Mucosa of rectum (tissue), 2 donors: ENCODE data around the gene NRXN3.

Experiments
- H3K27ac ChIP-seq, 2 donors: one replicate each; pipeline ENCODE4 v1.7.0; 2013; ENCODE audit warnings: inconsistent platforms in 2 of 2, low read depth in 2 of 2, low read length in 2 of 2
- H3K27me3 ChIP-seq, 2 donors: one replicate each; pipeline ENCODE4 v1.7.0; 2013; ENCODE audit warnings: low read length in 2 of 2; ENCODE audit not compliant: control insufficient read depth in 2 of 2, insufficient read depth in 2 of 2
- H3K36me3 ChIP-seq, 2 donors: one replicate each; pipeline ENCODE4 v1.7.0; 2013; ENCODE audit warnings: low read length in 2 of 2; ENCODE audit not compliant: control insufficient read depth in 2 of 2, insufficient read depth in 2 of 2
- H3K4me1 ChIP-seq, 2 donors: one replicate each; pipeline ENCODE4 v1.7.0; 2013; ENCODE audit warnings: low read length in 2 of 2, mild to moderate bottlenecking in 1 of 2; ENCODE audit not compliant: control insufficient read depth in 2 of 2, insufficient read depth in 2 of 2
- H3K4me3 ChIP-seq, 2 donors: one replicate each; pipeline ENCODE4 v1.7.0; 2013; ENCODE audit warnings: low read length in 2 of 2
- H3K9ac ChIP-seq, 2 donors: one replicate each; pipeline ENCODE4 v1.7.0; 2013; ENCODE audit warnings: low read length in 2 of 2, low read depth in 1 of 2, mild to moderate bottlenecking in 1 of 2
- H3K9me3 ChIP-seq, 2 donors: one replicate each; pipeline ENCODE4 v1.7.0; 2013; ENCODE audit warnings: low read length in 2 of 2; ENCODE audit not compliant: control insufficient read depth in 2 of 2
- donor health status: healthy.
- donor health status: Normal muscosa, but diverticular disease.

NRXN3 gene

DNA sequence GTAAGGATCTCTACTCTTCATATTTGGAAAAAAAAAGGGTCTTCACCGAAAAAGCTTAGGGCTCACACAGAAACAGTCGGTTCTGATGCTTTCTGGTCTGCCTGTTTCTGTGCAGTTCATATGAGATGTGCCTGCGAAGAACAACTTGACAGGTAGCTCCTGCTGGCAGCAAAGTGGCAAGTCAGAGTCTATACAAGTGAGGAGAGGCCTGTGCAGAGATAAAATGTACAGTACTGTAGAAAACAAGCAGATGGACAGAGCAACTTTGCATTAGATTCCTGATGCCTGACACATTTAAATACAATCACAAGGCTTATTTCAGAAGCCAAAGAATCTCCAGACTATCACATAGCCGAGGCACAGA lies 1105.1 kb downstream of the NRXN3 start:
- no peaks in the 10 kb centered on the region for H3K9me3 ChIP-seq
- no peak overlapping the region for H3K9ac ChIP-seq
- H3K27me3 ChIP-seq = peaks cover 6 to 20% of the 10 kb centered on the region in 2 donors
- H3K36me3 ChIP-seq = no peaks in the 10 kb centered on the region
- no peak overlapping the region for H3K4me3 ChIP-seq
- peaks cover 7 to 9% of the 10 kb centered on the region in 2 donors for H3K4me1 ChIP-seq
- H3K27ac ChIP-seq = no peak overlapping the region

DNA sequence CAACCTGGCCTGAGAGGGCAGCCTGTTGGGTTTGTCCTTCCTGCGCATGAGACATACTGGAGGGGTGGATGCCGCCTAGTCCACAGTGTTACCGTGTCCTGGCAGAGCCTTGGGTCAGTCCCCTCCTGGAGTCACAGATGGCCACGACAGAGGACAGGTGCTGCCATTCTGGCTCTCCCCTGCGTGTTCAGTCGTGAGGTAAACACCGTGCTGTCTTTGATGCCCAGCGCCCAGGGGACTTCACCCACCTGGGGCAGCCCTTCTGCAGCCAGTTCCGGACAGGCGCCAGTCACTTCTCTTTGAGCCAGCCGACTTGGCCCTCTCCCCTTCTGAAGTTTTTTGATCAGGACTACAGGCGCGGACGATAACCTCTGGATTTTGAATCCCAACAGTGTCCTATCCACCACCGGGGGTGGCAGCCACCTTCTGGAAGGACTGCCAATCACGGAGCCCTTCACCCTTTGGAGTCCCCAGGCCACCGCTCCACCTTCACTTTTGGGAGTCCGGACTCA lies 1108.2 kb downstream of the NRXN3 start:
- peak overlapping the region; percentile 67 to 69 for H3K4me3 ChIP-seq
- H3K27me3 ChIP-seq = peaks cover 10 to 23% of the 10 kb centered on the region in 2 donors

DNA sequence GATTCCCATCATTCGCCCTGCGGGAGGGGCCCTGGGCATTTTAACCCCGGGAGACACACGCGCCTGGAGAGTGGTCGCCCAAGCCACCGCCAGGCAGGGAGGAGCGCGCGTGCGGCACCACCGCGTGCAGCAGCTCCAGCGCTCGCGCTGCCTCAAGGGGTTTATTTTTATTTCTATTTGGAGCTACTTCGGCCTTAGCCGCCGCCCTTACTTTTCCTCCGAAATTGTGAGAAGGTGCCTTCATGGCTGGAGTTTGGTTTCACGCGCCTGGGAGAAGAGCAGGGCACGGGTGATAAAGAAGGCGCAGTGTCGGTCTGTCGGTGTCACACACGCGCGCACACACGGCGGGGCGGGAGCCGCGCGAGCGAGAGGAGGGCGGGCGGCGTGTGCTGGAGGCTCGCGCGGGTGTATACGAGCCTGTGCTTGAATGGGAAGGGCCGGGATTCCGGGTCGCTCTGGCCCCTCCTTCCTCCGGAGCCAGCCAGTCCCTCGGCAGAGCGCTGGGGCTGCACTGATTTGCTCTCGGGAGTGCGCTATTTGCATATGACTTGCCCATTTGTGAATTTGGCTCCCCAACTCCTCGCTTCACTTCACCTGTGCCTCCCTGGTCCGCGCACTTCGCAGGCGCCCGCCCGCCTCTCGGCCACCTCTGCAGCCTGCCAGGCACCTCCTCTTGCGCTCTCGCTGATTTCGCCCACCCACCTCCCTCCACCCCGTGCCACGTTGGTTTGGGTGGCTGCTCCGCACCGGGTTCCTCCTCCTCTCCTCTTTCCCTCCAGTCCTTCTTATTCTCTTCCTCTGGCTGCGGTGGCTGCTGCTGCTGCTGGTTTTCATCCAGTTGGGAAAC lies 1108.8 kb downstream of the NRXN3 start:
- no peaks in the 10 kb centered on the region for H3K36me3 ChIP-seq
- H3K9me3 ChIP-seq = no peaks in the 10 kb centered on the region
- peak overlapping the region; percentile 67 to 69 for H3K4me3 ChIP-seq
- peak overlapping the region in 1 of 2 donors; percentile 30 for H3K9ac ChIP-seq
- peaks cover 10 to 23% of the 10 kb centered on the region in 2 donors for H3K27me3 ChIP-seq
- H3K4me1 ChIP-seq = peaks cover 7 to 9% of the 10 kb centered on the region in 2 donors
- H3K27ac ChIP-seq = peak overlapping the region in 1 of 2 donors; percentile 33

More for the DNA sequence above, 1108.2 kb downstream of the NRXN3 start:
- no peaks in the 10 kb centered on the region for H3K9me3 ChIP-seq
- H3K27ac ChIP-seq = no peak overlapping the region
- peak overlapping the region in 1 of 2 donors; percentile 30 for H3K9ac ChIP-seq
- peaks cover 7 to 9% of the 10 kb centered on the region in 2 donors for H3K4me1 ChIP-seq
- H3K36me3 ChIP-seq = no peaks in the 10 kb centered on the region

DNA sequence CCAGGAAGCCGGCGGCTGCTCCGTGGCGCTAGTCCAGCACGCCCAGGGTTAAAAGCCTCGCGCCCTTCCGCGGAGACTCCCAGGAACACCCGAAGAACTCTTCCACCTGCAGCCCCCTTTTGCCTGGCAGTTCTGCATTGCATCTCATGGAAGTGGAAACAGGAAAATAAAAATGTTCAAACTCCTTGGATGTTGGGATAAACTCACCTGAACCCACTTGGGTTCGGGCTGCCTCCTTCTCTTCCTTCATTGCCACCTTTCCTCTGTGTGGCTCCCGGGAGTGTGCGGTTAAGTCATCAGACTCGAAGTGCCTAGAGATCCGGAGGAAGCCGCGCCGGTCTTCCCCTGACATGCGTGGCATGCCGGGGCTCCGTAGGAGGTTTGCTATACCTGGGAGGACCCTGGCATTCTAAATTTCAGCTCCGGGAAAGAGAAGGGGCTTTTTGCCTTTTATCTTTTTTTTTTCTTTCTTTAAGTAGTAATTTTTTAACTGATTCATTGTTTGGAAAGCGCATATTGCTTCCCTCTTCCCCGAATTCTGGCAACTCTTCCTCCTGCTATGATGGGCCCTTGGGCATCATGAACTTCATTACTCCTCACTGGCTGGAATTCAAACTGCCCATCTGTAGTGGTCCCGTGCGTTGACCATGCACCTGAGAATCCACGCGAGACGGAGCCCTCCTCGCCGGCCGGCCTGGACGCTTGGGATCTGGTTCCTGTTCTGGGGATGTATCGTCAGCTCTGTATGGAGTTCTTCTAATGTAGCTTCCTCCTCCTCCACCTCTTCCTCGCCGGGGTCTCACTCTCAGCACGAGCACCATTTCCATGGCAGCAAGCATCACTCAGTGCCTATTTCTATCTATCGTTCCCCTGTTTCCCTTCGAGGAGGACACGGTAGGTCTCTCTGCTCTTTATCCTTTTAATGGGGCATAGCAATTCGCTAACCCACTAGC lies 1109.7 kb downstream of the NRXN3 start:
- peaks cover 7 to 9% of the 10 kb centered on the region in 2 donors for H3K4me1 ChIP-seq
- H3K9me3 ChIP-seq = no peaks in the 10 kb centered on the region
- no peak overlapping the region for H3K9ac ChIP-seq
- no peaks in the 10 kb centered on the region for H3K36me3 ChIP-seq
- peak overlapping the region; percentile 67 to 69 for H3K4me3 ChIP-seq
- H3K27ac ChIP-seq = no peak overlapping the region
- H3K27me3 ChIP-seq = peaks cover 10 to 23% of the 10 kb centered on the region in 2 donors

DNA sequence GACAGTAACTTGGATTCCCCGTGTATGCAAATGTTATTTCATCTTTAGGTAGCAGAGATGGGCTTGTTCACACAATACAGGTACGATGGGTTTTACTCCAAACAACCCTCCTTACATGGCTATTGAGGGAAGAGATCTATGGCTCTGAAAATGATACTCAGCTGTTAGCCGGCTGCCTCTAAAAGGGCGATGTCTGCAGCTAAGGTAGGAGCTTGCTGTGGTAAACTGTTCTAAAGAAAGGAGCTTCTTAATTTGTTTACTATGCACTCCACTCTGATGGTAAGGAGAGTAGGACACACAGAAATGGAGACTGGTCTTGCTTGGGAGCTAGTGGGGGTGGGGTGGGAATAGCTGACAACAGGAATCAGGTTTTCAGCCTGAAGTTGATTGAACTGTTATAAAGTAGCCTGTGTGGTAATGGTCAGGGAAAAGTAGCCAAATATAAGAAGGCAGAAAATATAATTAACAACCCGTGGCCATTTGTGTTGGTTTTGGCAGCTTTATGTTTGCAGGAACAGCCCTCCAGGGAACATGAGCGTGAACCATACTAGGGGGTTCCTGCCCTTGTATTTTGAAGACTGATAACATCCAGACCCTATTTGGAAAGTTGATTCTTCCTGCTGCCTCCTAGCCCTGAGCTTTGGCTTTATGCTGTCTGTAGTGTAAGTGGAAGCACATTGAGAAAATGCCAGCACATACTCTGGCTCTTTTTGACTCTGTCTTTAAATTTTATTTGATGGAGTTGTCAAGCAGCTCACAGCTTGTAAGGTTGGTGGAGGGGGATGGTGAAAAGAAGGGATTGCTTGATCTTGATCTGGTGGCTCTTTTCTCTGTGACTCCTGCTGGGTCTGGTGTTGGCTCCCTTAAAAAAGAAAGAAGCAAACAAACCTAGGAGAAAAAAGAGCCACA lies 1111.3 kb downstream of the NRXN3 start:
- Histone ChIP-seq H3K27me3 (peaks cover 10 to 23% of the 10 kb centered on the region in 2 donors), H3K4me3 (peak overlapping the region in 1 of 2 donors; percentile 9), H3K27ac (no peak overlapping the region)

DNA sequence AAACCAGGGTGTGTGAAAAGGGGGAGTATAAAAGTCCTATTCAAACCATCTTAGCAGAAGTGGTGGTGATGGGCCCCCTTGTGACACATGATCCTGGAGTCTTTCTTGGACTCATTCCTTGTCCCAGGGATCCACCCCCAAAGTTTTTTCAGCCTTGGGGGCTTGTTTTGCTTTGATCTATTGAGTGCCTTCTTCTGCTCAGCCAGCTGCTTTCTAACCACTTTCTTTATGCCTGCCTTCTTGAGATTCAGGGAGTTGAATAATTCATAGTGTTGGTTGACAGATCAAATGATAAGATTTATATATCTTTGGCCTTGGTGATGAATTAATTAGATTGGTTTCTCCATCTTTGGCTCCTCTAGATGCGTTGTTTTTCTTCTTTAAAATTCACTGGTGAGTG lies 1114.4 kb downstream of the NRXN3 start:
- Histone ChIP-seq H3K9me3 (no peaks in the 10 kb centered on the region), H3K36me3 (no peaks in the 10 kb centered on the region), H3K4me1 (no peaks in the 10 kb centered on the region), H3K4me3 (no peak overlapping the region), H3K27me3 (peaks cover 4 to 7% of the 10 kb centered on the region in 2 donors), H3K27ac (no peak overlapping the region), H3K9ac (no peak overlapping the region)

More for the DNA sequence above, 1111.3 kb downstream of the NRXN3 start:
- peaks cover 7 to 9% of the 10 kb centered on the region in 2 donors for H3K4me1 ChIP-seq
- H3K9me3 ChIP-seq = no peaks in the 10 kb centered on the region
- H3K36me3 ChIP-seq = no peaks in the 10 kb centered on the region
- no peak overlapping the region for H3K9ac ChIP-seq

DNA sequence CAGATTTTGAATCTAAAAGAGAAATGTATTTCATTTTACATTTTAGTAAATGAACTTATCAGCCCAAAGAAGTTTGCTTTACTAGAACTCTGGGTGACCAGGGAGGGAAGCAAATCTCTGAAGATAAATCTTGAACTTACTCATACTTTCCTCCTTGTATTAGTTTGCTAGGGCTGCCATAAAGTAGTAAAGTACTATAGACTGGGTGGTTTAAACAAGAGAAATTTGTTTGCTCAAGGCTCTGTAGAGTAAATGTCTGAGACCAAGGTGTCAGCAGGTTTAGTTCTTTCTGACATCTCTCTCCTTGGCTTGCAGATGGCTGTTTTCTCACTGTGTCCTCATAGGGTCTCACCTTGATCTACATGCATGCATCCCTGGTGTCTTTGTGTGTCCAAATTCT lies 1115.1 kb downstream of the NRXN3 start:
- H3K4me1 ChIP-seq = no peaks in the 10 kb centered on the region
- no peak overlapping the region for H3K9ac ChIP-seq
- no peak overlapping the region for H3K27ac ChIP-seq
- peaks cover 3 to 4% of the 10 kb centered on the region in 2 donors for H3K27me3 ChIP-seq
- H3K4me3 ChIP-seq = no peak overlapping the region
- H3K9me3 ChIP-seq = no peaks in the 10 kb centered on the region
- H3K36me3 ChIP-seq = no peaks in the 10 kb centered on the region

DNA sequence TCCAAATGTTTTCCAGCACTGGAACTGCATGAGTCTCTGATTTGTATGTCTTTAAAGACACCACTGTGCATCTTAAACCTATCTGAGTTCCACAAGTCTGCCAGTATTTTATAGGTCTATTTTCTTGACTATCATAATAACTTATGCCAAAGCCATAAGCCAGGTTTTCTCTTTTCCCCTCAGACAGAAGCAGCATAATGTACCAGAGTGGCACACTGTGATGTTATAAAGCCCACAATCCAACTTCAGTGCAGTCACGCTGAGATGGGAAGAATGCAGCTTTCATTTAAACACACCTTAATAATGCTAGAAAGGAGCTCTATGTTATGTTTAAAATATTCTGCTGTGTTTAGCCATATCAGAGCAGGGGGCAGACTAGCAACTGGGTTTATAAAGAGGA lies 1117.8 kb downstream of the NRXN3 start:
- Histone ChIP-seq H3K4me1 (no peaks in the 10 kb centered on the region), H3K9ac (no peak overlapping the region), H3K36me3 (no peaks in the 10 kb centered on the region), H3K27me3 (no peaks in the 10 kb centered on the region), H3K4me3 (no peak overlapping the region), H3K27ac (no peak overlapping the region), H3K9me3 (no peaks in the 10 kb centered on the region)

DNA sequence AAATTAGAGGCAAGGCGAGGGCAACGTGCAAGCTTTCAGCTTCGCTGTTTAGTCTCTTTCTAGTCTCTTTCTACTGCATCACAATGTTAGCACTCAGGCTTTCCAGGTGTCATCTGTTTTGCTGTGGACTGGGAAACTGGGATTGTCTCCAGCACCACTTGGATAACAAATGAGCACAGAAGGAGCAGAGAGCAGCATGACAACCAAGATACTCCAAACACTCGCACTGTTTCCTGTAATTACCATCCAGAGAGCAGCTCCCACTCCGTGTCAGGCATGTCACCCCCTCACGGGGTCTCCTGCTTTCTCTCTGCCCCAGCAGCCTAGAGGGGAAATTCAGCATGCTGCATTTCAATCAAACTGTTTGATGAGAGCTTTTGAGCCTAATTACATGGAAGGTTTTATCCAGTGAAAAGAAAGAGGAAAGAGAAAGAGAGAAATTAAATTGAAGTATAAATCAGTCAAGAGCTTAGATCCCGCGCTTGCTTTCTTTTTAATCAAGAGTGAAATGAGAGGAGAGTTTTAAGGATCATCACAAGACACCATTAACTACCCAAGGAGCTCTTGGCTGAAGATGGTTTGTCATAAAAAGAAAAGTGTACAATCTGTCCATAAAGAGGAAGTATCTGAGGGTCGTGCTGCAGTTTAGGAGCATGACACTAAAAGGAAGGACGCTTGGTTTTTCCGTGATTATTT lies 1123.5 kb downstream of the NRXN3 start:
- H3K9ac ChIP-seq = no peak overlapping the region

More for the DNA sequence above, 1123.5 kb downstream of the NRXN3 start:
- H3K4me3 ChIP-seq = no peak overlapping the region
- no peaks in the 10 kb centered on the region for H3K4me1 ChIP-seq
- no peaks in the 10 kb centered on the region for H3K9me3 ChIP-seq
- no peak overlapping the region for H3K27ac ChIP-seq
- H3K36me3 ChIP-seq = no peaks in the 10 kb centered on the region
- no peaks in the 10 kb centered on the region for H3K27me3 ChIP-seq
